HepG2 (cell line): ENCODE measurements around the gene RBM8A. TPM values are rescaled to one million over a fixed set of nuclear protein-coding genes. Genes with fewer than 3 reads are reported as not detected.

ENCODE experiments used
- ASH2L ChIP-seq: fragments of 300-600, 200-600 bp; sonication (generic); IDR thresholded peaks from 2 replicates; pipeline ENCODE4 v1.7.0; 2017; ENCODE audit warnings: low read depth, mild to moderate bottlenecking, moderate library complexity, mixed read lengths, low read length; ENCODE audit not compliant: insufficient read length
- MXI1 ChIP-seq: IDR thresholded peaks from 3 replicates; pipeline ENCODE4 v1.6.1; 2012; ENCODE audit warnings: low read depth, low read length, inconsistent platforms, borderline replicate concordance
- TAF1 ChIP-seq: sonication (generic); formaldehyde crosslinking; IDR thresholded peaks from 2 replicates; pipeline ENCODE4 v1.4.0; 2020; ENCODE audit warnings: missing genetic modification reagents
- ZMYM3 ChIP-seq: sonication (generic); formaldehyde crosslinking; IDR thresholded peaks from 2 replicates; pipeline ENCODE4 v1.5.1; 2020; ENCODE audit warnings: mild to moderate bottlenecking, missing genetic modification reagents
- ZNF577 ChIP-seq: sonication (generic); formaldehyde crosslinking; IDR thresholded peaks from 2 replicates; pipeline ENCODE4 v1.4.0; 2020; ENCODE audit warnings: mild to moderate bottlenecking, low read depth, missing genetic modification reagents, borderline replicate concordance
- ZNF768 ChIP-seq: sonication (generic); formaldehyde crosslinking; IDR thresholded peaks from 2 replicates; pipeline ENCODE4 v1.4.0; 2020; ENCODE audit warnings: missing genetic modification reagents
- polyA plus RNA-seq, 8 experiments: library from polyadenylated mRNA; depleted of rRNA in 3 of 8; stranded (reverse) in 7 of 8; unstranded in 1 of 8; fragments of >200 nt; fragmentation: Illumina TruSeq in 4 of 8; extraction: Trizol in 4 of 8; gene quantifications; 2 replicates each; pipeline versions ENCODE4 v1.2.1 to v1.2.3, GENCODE V29; 2011 to 2016; ENCODE audit warnings: low read depth in 4 of 8, missing spikeins in 1 of 8, mixed read lengths in 1 of 8; ENCODE audit not compliant: insufficient read depth in 1 of 8
- total RNA-seq, 5 experiments: library from RNA; depleted of rRNA; stranded (reverse); fragments of >200 nt; fragmentation: Illumina TruSeq; extraction: Trizol; gene quantifications; 2 replicates each; pipeline ENCODE4 v1.2.3, GENCODE V29; 2016; ENCODE audit warnings: low read depth in 1 of 5
- TF ChIP-seq, protein P1 (sequence below): sonication (generic); formaldehyde crosslinking; IDR thresholded peaks from 2 replicates; pipeline ENCODE4 v1.9.0; 2022; ENCODE audit warnings: low read depth, missing genetic modification reagents
- TF ChIP-seq, protein P2 (sequence below), 2 experiments: sonication (generic) in 1 of 2; formaldehyde crosslinking in 1 of 2; IDR thresholded peaks; 2 replicates each; pipeline versions ENCODE4 v1.4.0 to v1.6.1; 2016 to 2020; ENCODE audit warnings: borderline replicate concordance in 1 of 2, low read depth in 1 of 2, mild to moderate bottlenecking in 1 of 2, missing genetic modification reagents in 1 of 2
- TF ChIP-seq, protein P3 (sequence below): sonication (generic); formaldehyde crosslinking; IDR thresholded peaks from 2 replicates; pipeline ENCODE4 v1.9.0; 2022; ENCODE audit warnings: missing genetic modification reagents, mild to moderate bottlenecking, borderline replicate concordance
- TF ChIP-seq, protein P4 (sequence below): sonication (generic); formaldehyde crosslinking; IDR thresholded peaks from 2 replicates; pipeline ENCODE4 v1.8.1; 2023; ENCODE audit warnings: mild to moderate bottlenecking, missing genetic modification reagents, borderline replicate concordance
- TF ChIP-seq, protein P5 (sequence below): IDR thresholded peaks from 2 replicates; pipeline ENCODE4 v1.6.1; 2016
- TF ChIP-seq, protein P6 (sequence below): sonication (generic); formaldehyde crosslinking; IDR thresholded peaks from 2 replicates; pipeline ENCODE4 v1.8.0; 2022; ENCODE audit warnings: missing genetic modification reagents, mild to moderate bottlenecking, borderline replicate concordance
- TF ChIP-seq, protein P7 (sequence below): sonication (generic); formaldehyde crosslinking; IDR thresholded peaks from 2 replicates; pipeline ENCODE4 v1.4.0; 2020; ENCODE audit warnings: missing genetic modification reagents
- TF ChIP-seq, protein P8 (sequence below): sonication (generic); formaldehyde crosslinking; IDR thresholded peaks from 2 replicates; pipeline ENCODE4 v1.4.0; 2020; ENCODE audit warnings: missing genetic modification reagents

The RBM8A gene
- total and polyA plus RNA-seq, 2 of the 13 experiments (the other 11 are each of a cell fraction or from before 2014, with no cell fraction given), result 106 to 162 TPM

DNA sequence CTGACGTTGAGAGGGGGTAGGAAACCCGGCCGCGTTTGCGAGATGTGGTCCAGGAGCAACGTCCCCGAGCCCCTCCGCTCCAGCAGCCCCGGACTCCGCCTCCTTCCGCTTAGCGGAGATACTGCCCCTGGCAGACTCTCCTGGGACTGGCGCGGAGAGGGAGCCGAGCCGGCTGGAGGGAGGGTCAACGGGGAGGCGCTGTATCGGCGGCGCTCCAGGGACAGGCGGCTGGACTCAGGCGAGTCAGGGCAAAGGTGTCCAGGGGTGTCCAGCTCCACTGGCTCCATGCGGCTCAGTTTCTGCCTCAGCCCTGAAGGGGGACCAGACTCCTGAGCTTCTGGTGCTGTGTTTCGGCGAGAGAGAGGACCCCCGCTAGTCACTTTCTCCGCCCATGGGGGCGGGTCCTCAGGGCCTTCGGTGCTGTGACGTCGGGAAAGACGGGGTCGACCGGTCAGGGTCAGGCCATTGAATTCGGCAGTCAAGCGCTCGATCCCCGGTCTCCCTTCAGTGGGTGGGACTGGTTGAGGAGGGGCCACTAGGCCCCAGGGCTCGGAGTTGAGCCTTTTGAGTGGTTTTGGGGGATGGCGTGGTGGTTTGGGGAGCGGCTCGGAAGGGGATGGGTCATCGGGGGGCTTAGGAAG, 33.3 kb upstream of the RBM8A start (continued):
- TF ChIP-seq, protein P1, sequence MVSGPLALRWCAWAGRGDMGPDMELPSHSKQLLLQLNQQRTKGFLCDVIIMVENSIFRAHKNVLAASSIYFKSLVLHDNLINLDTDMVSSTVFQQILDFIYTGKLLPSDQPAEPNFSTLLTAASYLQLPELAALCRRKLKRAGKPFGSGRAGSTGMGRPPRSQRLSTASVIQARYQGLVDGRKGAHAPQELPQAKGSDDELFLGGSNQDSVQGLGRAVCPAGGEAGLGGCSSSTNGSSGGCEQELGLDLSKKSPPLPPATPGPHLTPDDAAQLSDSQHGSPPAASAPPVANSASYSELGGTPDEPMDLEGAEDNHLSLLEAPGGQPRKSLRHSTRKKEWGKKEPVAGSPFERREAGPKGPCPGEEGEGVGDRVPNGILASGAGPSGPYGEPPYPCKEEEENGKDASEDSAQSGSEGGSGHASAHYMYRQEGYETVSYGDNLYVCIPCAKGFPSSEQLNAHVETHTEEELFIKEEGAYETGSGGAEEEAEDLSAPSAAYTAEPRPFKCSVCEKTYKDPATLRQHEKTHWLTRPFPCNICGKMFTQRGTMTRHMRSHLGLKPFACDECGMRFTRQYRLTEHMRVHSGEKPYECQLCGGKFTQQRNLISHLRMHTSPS (CRISPR knock-in tag), result no peak
- TF ChIP-seq ZMYM3, result peak; percentile 44; the same call in 1 of the 2 replicates
- TF ChIP-seq, protein P2, sequence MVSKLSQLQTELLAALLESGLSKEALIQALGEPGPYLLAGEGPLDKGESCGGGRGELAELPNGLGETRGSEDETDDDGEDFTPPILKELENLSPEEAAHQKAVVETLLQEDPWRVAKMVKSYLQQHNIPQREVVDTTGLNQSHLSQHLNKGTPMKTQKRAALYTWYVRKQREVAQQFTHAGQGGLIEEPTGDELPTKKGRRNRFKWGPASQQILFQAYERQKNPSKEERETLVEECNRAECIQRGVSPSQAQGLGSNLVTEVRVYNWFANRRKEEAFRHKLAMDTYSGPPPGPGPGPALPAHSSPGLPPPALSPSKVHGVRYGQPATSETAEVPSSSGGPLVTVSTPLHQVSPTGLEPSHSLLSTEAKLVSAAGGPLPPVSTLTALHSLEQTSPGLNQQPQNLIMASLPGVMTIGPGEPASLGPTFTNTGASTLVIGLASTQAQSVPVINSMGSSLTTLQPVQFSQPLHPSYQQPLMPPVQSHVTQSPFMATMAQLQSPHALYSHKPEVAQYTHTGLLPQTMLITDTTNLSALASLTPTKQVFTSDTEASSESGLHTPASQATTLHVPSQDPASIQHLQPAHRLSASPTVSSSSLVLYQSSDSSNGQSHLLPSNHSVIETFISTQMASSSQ (IDR thresholded peaks at IDR 0.05; ENCODE audit: low read depth), result no peak
- TF ChIP-seq, protein P2 (CRISPR knock-in tag; IDR thresholded peaks at IDR 0.05; ENCODE audit: borderline replicate concordance), result peak; percentile 40; the same call in 1 of the 2 replicates
- no peak for TF ChIP-seq ZNF577 (CRISPR knock-in tag)
- TF ChIP-seq MXI1, result no peak; the same call in 2 of the 3 replicates
- TF ChIP-seq, protein P3, sequence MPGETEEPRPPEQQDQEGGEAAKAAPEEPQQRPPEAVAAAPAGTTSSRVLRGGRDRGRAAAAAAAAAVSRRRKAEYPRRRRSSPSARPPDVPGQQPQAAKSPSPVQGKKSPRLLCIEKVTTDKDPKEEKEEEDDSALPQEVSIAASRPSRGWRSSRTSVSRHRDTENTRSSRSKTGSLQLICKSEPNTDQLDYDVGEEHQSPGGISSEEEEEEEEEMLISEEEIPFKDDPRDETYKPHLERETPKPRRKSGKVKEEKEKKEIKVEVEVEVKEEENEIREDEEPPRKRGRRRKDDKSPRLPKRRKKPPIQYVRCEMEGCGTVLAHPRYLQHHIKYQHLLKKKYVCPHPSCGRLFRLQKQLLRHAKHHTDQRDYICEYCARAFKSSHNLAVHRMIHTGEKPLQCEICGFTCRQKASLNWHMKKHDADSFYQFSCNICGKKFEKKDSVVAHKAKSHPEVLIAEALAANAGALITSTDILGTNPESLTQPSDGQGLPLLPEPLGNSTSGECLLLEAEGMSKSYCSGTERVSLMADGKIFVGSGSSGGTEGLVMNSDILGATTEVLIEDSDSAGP (CRISPR knock-in tag), result 0 out of 2 replicates have a peak, but pooled peaks have one; percentile 70
- TF ChIP-seq TAF1 (CRISPR knock-in tag), result peak; percentile 60; the same call in 1 of the 2 replicates
- TF ChIP-seq, protein P4, sequence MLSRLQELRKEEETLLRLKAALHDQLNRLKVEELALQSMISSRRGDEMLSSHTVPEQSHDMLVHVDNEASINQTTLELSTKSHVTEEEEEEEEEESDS, result no peak
- TF ChIP-seq ZNF768 (CRISPR knock-in tag), result peak; percentile 10; the same call in 1 of the 2 replicates
- TF ChIP-seq, protein P5, sequence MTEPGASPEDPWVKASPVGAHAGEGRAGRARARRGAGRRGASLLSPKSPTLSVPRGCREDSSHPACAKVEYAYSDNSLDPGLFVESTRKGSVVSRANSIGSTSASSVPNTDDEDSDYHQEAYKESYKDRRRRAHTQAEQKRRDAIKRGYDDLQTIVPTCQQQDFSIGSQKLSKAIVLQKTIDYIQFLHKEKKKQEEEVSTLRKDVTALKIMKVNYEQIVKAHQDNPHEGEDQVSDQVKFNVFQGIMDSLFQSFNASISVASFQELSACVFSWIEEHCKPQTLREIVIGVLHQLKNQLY (CRISPR knock-in tag), result no peak
- no peak for TF ChIP-seq ASH2L
- TF ChIP-seq, protein P6, sequence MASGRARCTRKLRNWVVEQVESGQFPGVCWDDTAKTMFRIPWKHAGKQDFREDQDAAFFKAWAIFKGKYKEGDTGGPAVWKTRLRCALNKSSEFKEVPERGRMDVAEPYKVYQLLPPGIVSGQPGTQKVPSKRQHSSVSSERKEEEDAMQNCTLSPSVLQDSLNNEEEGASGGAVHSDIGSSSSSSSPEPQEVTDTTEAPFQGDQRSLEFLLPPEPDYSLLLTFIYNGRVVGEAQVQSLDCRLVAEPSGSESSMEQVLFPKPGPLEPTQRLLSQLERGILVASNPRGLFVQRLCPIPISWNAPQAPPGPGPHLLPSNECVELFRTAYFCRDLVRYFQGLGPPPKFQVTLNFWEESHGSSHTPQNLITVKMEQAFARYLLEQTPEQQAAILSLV (CRISPR knock-in tag), result 0 out of 2 replicates have a peak, but pooled peaks have one; percentile 35
- TF ChIP-seq, protein P7, sequence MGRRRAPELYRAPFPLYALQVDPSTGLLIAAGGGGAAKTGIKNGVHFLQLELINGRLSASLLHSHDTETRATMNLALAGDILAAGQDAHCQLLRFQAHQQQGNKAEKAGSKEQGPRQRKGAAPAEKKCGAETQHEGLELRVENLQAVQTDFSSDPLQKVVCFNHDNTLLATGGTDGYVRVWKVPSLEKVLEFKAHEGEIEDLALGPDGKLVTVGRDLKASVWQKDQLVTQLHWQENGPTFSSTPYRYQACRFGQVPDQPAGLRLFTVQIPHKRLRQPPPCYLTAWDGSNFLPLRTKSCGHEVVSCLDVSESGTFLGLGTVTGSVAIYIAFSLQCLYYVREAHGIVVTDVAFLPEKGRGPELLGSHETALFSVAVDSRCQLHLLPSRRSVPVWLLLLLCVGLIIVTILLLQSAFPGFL (CRISPR knock-in tag), result no peak
- TF ChIP-seq, protein P8, sequence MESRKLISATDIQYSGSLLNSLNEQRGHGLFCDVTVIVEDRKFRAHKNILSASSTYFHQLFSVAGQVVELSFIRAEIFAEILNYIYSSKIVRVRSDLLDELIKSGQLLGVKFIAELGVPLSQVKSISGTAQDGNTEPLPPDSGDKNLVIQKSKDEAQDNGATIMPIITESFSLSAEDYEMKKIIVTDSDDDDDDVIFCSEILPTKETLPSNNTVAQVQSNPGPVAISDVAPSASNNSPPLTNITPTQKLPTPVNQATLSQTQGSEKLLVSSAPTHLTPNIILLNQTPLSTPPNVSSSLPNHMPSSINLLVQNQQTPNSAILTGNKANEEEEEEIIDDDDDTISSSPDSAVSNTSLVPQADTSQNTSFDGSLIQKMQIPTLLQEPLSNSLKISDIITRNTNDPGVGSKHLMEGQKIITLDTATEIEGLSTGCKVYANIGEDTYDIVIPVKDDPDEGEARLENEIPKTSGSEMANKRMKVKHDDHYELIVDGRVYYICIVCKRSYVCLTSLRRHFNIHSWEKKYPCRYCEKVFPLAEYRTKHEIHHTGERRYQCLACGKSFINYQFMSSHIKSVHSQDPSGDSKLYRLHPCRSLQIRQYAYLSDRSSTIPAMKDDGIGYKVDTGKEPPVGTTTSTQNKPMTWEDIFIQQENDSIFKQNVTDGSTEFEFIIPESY, result no peak
